ENCODE results near the gene JAZF1. TPM values are rescaled to one million over a fixed set of nuclear protein-coding genes. Genes with fewer than 3 reads are reported as not detected.

Gene JAZF1
- polyA plus RNA-seq, 1 donor from 2014 or later: 13.7 TPM

Other genes with a start within 250 kb of the JAZF1 start
- 1.3 TPM for gene CREB5, start 231.7 kb upstream of the JAZF1 start, polyA plus RNA-seq